ENCODE measurements around the gene MRTFA.

GRCh38 chr22:40540265-40540664 lies 96.3 kb downstream of the MRTFA start:
- TF ChIP-seq POLR2AphosphoS5 (IDR thresholded peaks at IDR 0.05; ENCODE audit: low read depth, low read length) (no peak), TAF1 (IDR thresholded peaks at IDR 0.05; ENCODE audit: low read depth, low read length) (no peak), POLR2A (IDR thresholded peaks at IDR 0.05; ENCODE audit: low read depth, low read length) (no peak)
